OCI-LY3 (cell line): Measurements from ENCODE around the gene YPEL5.

ENCODE experiments used
- EZH2phosphoT487 ChIP-seq: fragments of 200-600 bp; shearing (Covaris generic); IDR thresholded peaks from 2 replicates; pipeline ENCODE4 v1.6.1; 2018; ENCODE audit warnings: antibody characterized with exemption, mixed run types, low read depth
- TF ChIP-seq, protein P1 (sequence below): fragments of 200-600, 300-600 bp; sonication (generic); IDR thresholded peaks from 2 replicates; pipeline ENCODE4 v1.5.1; 2014; ENCODE audit warnings: antibody characterized with exemption, low read length, low read depth

DNA sequence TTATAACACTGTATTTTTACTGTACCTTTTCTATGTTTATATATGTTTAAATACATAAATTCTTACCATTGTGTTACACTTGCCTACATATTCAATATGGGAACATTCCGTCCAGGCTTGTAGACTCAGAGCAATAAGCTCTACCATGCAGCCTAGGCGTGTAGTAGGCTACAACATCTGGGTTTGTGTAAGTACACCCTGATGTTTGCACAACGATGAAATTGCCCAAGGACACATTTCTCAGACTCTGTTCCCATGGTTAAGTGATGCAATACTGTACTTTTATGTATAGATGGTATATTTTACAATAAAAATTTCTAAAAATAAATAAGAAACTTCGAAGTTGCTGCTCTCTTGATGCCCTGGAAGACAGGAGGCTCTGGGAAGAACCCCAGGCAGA lies 38.4 kb downstream of the YPEL5 start:
- TF ChIP-seq, protein P1, sequence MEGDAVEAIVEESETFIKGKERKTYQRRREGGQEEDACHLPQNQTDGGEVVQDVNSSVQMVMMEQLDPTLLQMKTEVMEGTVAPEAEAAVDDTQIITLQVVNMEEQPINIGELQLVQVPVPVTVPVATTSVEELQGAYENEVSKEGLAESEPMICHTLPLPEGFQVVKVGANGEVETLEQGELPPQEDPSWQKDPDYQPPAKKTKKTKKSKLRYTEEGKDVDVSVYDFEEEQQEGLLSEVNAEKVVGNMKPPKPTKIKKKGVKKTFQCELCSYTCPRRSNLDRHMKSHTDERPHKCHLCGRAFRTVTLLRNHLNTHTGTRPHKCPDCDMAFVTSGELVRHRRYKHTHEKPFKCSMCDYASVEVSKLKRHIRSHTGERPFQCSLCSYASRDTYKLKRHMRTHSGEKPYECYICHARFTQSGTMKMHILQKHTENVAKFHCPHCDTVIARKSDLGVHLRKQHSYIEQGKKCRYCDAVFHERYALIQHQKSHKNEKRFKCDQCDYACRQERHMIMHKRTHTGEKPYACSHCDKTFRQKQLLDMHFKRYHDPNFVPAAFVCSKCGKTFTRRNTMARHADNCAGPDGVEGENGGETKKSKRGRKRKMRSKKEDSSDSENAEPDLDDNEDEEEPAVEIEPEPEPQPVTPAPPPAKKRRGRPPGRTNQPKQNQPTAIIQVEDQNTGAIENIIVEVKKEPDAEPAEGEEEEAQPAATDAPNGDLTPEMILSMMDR, result no peak
- TF ChIP-seq EZH2phosphoT487, result no peak
